Transverse colon (tissue), 4 donors: Measurements from ENCODE around the gene SNRNP48. TPM values are rescaled to one million over a fixed set of nuclear protein-coding genes. Genes with fewer than 3 reads are reported as not detected.

Experiments used
- DNase-seq: peaks from one replicate; pipeline ENCODE4 v3.0.0-alpha.2; 2019
- H3K27ac ChIP-seq, 4 donors: fragments of 200-600 bp; sonication (generic); 2 replicates each; pipeline ENCODE4 v1.5.1; 2016 to 2018; ENCODE audit warnings: inconsistent platforms in 4 of 4
- H3K27me3 ChIP-seq: fragments of 200-600 bp; sonication (generic); 2 replicates; pipeline ENCODE4 v1.5.1; 2017; ENCODE audit warnings: inconsistent platforms
- H3K36me3 ChIP-seq, 4 donors: fragments of 200-600 bp; sonication (generic); 2 replicates each; pipeline ENCODE4 v1.5.1; 2017 to 2019; ENCODE audit warnings: inconsistent platforms in 4 of 4
- H3K4me1 ChIP-seq, 4 donors: fragments of 200-600 bp; sonication (generic); 2 replicates each; pipeline ENCODE4 v1.5.1; 2017 to 2020; ENCODE audit warnings: inconsistent platforms in 4 of 4
- H3K4me3 ChIP-seq, 4 donors: fragments of 200-600 bp; sonication (generic); 1 replicate in 1 of 4; 2 replicates in 3 of 4; pipeline versions ENCODE4 v1.5.1 to v1.6.1; 2017 to 2019; ENCODE audit warnings: inconsistent platforms in 4 of 4
- H3K9me3 ChIP-seq, 2 donors: fragments of 200-600 bp; sonication (generic); 2 replicates each; pipeline ENCODE4 v1.5.1; 2017 to 2019; ENCODE audit warnings: inconsistent platforms in 2 of 2
- EP300 ChIP-seq: sonication (generic); formaldehyde crosslinking; IDR thresholded peaks from one replicate; pipeline ENCODE4 v1.6.1; 2017; ENCODE audit warnings: antibody characterized with exemption, low read depth
- POLR2A ChIP-seq: fragments of 450-650 bp; IDR thresholded peaks from one replicate; pipeline ENCODE4 v1.6.1; 2016; ENCODE audit warnings: antibody characterized with exemption, mild to moderate bottlenecking, moderate library complexity
- POLR2AphosphoS5 ChIP-seq, 3 donors: sonication (generic); formaldehyde crosslinking; IDR thresholded peaks; one replicate each; pipeline ENCODE4 v1.6.1; 2016; ENCODE audit warnings: antibody characterized with exemption in 3 of 3
- whole genome bisulfite sequencing, 2 donors: methylation state at CpG; one replicate each; pipeline ENCODE4 v1.1.5; 2018; ENCODE audit warnings: low coverage in 1 of 2; 5-methylcytosine and 5-hydroxymethylcytosine counted together
- in situ Hi-C, 4 donors: fragments of 200-750 bp; cut with MboI; loops; one replicate each; pipeline versions ENCODE4 v1.15.0 to v1.15.1; 2017; ENCODE audit warnings: low sequenced_read_pairs in 3 of 4, low pct_ligation_motif_present in 1 of 4, low pct_unique_long_range_greater_than_20kb in 1 of 4
- intact Hi-C: fragments of 100-400 bp; cut with DNase I; formaldehyde crosslinking; loops from one replicate; pipeline ENCODE4 v1.15.1; 2023; ENCODE audit warnings: low total_unique reads
- total RNA-seq, 4 donors: library from RNA; depleted of rRNA; stranded (reverse); fragments of >200 nt; gene quantifications; one replicate each; pipeline ENCODE4 v1.1.0, GENCODE V29; 2016
- TF ChIP-seq, protein P1 (sequence below), 5 experiments: fragments of 200-600 bp in 3 of 5; fragments of 450-650 bp in 2 of 5; sonication (generic) in 3 of 5; IDR thresholded peaks; 1 replicate in 2 of 5; 2 replicates in 3 of 5; pipeline ENCODE4 v1.5.1; 2016 to 2017; ENCODE audit warnings: antibody characterized with exemption in 5 of 5, inconsistent platforms in 3 of 5, mild to moderate bottlenecking in 2 of 5, moderate library complexity in 1 of 5

SNRNP48 gene
- total RNA-seq, 4 donors from 2014 or later, result 7.9 to 31.8 (median 16.6) TPM

DNA sequence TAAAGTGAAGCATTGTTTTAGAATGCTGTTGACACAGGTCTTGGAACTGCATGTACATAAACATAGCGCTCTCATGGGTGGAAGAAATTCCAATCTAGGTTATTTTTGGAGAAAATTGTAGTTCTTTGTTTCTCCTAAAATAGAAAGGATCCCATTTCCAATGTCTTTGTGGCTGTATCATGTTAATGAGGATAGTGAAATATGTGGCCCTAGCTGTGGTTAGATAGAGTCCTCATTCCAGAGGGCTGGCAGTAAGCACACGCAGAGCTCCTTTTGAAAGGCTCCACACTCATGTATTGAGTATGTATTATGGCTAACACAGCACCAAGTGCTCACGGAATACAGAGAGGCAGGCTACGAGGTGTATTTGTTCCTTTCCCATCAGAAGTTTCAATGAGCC lies 60.9 kb downstream of the SNRNP48 start:
- Histone ChIP-seq H3K27me3 (no peaks in the 10 kb centered on the region), H3K4me1 (no peaks in the 10 kb centered on the region), H3K36me3 (no peaks in the 10 kb centered on the region), H3K4me3 (no peak overlapping the region), H3K9me3 (no peaks in the 10 kb centered on the region), H3K27ac (no peak overlapping the region)
- WGBS, 2 donors, result 89 to 93% methylated on average over 3 to 4 of the region's 4 CpGs
- in situ Hi-C loops, result no loop called here
- intact Hi-C loops, result no loop called here
- TF ChIP-seq, protein P1, sequence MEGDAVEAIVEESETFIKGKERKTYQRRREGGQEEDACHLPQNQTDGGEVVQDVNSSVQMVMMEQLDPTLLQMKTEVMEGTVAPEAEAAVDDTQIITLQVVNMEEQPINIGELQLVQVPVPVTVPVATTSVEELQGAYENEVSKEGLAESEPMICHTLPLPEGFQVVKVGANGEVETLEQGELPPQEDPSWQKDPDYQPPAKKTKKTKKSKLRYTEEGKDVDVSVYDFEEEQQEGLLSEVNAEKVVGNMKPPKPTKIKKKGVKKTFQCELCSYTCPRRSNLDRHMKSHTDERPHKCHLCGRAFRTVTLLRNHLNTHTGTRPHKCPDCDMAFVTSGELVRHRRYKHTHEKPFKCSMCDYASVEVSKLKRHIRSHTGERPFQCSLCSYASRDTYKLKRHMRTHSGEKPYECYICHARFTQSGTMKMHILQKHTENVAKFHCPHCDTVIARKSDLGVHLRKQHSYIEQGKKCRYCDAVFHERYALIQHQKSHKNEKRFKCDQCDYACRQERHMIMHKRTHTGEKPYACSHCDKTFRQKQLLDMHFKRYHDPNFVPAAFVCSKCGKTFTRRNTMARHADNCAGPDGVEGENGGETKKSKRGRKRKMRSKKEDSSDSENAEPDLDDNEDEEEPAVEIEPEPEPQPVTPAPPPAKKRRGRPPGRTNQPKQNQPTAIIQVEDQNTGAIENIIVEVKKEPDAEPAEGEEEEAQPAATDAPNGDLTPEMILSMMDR (IDR thresholded peaks at IDR 0.05), result no peak
- TF ChIP-seq POLR2A, result no peak
- no peak for TF ChIP-seq POLR2AphosphoS5 (IDR thresholded peaks at IDR 0.05)
- TF ChIP-seq EP300, result no peak
- DNase-seq, result no peak

DNA sequence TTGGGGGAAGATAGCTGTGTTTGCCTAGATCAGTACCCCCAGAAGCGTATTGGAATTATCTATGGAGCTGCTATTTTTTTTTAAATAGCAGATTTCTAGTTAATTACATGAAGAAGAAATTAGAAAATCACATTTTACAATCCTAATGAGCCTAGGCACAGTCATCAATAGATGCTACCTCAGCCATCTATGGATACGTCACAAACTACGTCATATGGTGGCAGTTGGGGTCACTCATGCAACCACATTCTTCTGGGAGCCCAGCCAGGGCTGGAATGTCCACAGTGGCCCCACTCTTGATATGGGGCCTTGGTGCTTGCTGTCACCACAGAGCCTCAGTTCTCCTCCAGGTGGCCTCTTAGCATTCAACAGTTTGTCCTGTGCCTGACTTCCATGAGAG lies 63.0 kb downstream of the SNRNP48 start:
- Histone ChIP-seq H3K4me3 (no peak overlapping the region), H3K27me3 (no peaks in the 10 kb centered on the region), H3K4me1 (no peaks in the 10 kb centered on the region), H3K36me3 (no peaks in the 10 kb centered on the region), H3K9me3 (no peaks in the 10 kb centered on the region), H3K27ac (no peak overlapping the region)
- WGBS, 2 donors, result 92% methylated on average over 3 of the region's 3 CpGs
- DNase-seq, result no peak
- intact Hi-C loops (no loop called here), in situ Hi-C loops (no loop called here)
- no peak for TF ChIP-seq POLR2A

DNA sequence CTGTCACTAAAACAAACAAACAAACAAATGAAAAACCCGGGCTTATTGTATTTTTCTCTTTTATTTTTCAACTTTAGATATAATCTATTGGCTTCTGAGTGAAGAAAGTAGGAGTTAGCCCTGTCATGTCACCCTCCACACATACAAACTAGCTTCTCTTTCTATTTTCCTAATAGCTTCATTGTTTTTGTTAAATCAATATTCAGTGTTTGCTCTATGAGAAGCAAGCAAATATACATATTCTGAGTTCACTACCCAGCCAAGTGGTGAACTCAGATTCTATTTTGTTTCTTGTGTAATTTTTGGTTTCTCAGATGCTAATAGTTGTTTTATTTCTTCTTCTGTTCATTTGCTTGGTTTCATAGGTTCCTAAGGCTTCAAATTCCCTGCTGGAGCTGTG lies 66.4 kb downstream of the SNRNP48 start:
- no peaks in the 10 kb centered on the region for H3K27me3 ChIP-seq
- H3K36me3 ChIP-seq, result no peaks in the 10 kb centered on the region
- H3K27ac ChIP-seq, result no peak overlapping the region
- in situ Hi-C loops (no loop called here), intact Hi-C loops (no loop called here)
- no peaks in the 10 kb centered on the region for H3K4me1 ChIP-seq
- no peak overlapping the region for H3K4me3 ChIP-seq
- no peaks in the 10 kb centered on the region for H3K9me3 ChIP-seq
- TF ChIP-seq POLR2AphosphoS5 (IDR thresholded peaks at IDR 0.05) (no peak), POLR2A (no peak), EP300 (no peak)
- TF ChIP-seq, protein P1 (IDR thresholded peaks at IDR 0.05), result no peak
- no peak for DNase-seq
- 79 to 100% methylated on average over 1 of the region's 1 CpG for WGBS, 2 donors

DNA sequence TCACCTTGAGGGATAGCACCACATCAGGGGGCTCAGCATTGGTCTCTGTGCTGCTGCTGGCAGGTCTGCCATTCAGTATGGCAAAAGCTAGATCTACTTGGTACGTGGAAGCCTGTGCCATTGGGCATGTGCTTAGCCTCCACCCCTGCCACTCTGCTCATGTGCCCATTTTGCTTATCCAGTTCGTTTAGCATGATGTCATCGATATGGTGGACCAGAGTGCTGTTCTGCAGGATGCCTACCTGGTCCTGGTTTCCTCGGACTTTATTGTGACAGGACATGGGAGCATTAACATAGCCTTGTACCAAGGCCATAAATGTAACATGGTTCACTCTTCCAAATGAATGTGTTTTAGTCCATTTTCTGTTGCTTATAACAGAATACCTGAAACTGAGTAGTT lies 68.5 kb downstream of the SNRNP48 start:
- WGBS, 2 donors, result 96 to 100% methylated on average over 2 to 3 of the region's 4 CpGs
- no peak for TF ChIP-seq POLR2A
- TF ChIP-seq EP300, result no peak
- TF ChIP-seq, protein P1 (IDR thresholded peaks at IDR 0.05), result no peak
- no peak for TF ChIP-seq POLR2AphosphoS5 (IDR thresholded peaks at IDR 0.05)
- no peak for DNase-seq
- no peaks in the 10 kb centered on the region for H3K4me1 ChIP-seq
- in situ Hi-C loops (no loop called here), intact Hi-C loops (no loop called here)
- no peak overlapping the region for H3K4me3 ChIP-seq
- no peaks in the 10 kb centered on the region for H3K9me3 ChIP-seq
- no peaks in the 10 kb centered on the region for H3K27me3 ChIP-seq
- no peaks in the 10 kb centered on the region for H3K36me3 ChIP-seq
- no peak overlapping the region for H3K27ac ChIP-seq

DNA sequence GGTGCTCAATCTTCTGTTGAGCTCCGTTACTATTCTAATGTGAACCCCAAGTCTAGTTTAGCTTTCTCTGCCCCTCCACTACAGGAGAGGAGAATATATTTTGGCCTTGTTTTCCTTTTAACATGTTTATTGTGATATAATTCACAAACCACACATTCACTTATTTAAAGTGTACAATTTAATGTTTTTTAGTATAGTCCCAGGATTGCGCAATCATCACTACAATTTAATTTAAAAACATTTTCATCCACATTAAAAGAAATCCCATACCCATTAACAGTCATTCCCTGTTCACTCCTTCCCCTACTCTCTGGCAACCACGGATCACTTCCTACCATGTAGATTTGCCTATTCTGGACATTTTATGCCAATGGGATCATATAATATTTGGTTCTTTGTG lies 71.4 kb downstream of the SNRNP48 start:
- no peak for DNase-seq
- 87% methylated on average over 3 of the region's 3 CpGs for WGBS, 2 donors
- Histone ChIP-seq H3K4me3 (no peak overlapping the region), H3K27me3 (no peaks in the 10 kb centered on the region), H3K36me3 (no peaks in the 10 kb centered on the region), H3K27ac (no peak overlapping the region), H3K4me1 (no peaks in the 10 kb centered on the region), H3K9me3 (no peaks in the 10 kb centered on the region)
- in situ Hi-C loops (no loop called here), intact Hi-C loops (no loop called here)
- TF ChIP-seq, protein P1 (IDR thresholded peaks at IDR 0.05), result no peak
- TF ChIP-seq POLR2AphosphoS5 (IDR thresholded peaks at IDR 0.05), result no peak
- no peak for TF ChIP-seq POLR2A
- no peak for TF ChIP-seq EP300
